Stimulated activated CD8-positive, alpha-beta memory T cell treated with anti-CD3 and anti-CD28 coated beads, Interleukin-7, amount 100 ng/mL, for 48 hours (primary cell): ENCODE results near the gene CHRNA7.
"Not testable (repeated sequence)": the region's sequence is repeated elsewhere in the genome, so short reads cannot be mapped to it uniquely, and the experiment has no call there.

Experiments used
- DNase-seq, 2 donors: peaks; one replicate each; pipeline ENCODE4 v3.0.0-alpha.2; 2020; ENCODE audit warnings: low read depth in 1 of 2; ENCODE audit errors: extremely low read depth in 1 of 2

CHRNA7 gene

DNA sequence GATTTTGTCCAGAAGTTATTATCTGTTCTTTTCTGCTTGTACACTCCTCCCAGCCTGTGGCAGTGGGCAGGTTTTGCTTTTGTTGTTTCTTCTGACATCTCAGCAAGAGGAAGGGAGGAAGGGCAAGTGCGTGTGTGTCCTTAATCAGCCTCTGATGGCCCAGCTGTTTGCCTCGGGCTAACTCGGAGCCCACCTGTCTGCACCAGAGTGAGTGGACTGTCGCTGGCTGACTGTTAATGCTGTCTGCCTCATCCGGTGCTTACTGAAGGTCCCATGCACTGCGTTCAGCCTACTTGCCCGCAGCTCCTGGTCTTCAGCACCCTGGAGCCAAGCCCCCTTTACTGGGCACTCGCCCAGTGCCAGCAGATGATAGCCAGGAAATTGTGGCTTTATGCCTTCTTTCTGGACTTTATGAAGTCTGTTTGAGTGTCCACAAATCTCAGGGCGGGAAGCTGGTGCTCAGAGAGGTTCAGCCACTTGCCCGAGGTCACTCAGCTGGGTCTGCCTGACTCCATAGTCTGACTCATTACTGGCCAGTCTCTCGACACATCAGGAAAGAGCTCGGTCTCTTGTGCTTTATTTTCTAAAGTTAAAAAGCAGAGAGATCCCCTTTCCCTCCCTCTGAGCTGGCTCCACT lies 89.5 kb downstream of the CHRNA7 start:
- no peak for DNase-seq

DNA sequence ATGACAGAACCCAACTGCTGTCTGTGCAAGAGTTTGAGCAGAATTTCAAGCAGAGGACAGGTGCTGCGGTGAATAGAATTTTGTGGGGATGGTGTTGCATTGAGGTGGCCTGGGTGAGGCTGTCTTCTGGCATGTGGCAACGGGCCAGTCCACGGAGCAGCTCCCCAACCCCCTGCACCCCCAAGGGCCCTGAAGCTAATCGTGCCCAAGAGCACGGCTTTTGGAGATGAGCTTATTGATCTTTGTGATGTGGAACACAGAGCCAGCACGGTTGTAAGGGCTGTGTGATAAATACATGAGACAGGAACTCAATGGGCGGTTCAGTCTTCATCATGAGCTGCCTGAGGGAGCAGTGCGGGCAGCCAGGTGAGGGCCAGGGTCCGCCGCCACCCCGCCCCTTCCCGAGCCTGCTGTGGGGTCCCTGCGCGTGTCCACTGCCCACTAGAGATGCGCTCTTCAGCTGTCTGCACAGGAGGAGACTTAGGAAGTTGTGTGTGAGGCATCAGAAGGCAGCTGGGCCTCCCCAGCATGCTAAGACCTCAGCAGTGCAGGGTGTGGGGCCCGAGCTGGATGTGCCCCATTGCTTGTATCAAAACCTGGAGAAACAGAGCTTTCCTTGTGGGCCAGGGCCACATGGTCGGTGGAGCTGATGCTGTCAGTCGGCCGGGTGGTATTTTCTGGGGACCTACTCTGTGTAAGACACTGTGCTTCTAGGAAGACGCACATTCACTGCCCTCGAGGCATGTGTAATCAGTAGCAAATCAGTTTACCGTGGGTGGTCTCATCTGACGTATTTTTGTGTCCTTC lies 90.5 kb downstream of the CHRNA7 start:
- no peak for DNase-seq

DNA sequence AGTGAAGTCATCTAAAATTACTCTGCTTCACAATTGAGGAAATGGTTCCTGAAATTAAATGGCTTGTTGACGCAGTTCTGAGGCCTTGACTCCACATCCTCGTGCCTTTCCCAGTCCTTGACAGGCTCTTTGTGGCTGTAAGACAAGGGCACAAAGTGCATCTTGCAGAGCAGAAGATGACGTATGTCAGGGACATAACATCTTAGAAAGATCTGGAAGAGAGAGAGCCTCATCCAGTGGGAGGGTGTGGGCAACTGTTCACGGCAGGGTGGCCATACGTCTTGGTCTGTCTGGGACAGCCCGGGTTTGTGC lies 91.0 kb downstream of the CHRNA7 start:
- DNase-seq, result no peak

DNA sequence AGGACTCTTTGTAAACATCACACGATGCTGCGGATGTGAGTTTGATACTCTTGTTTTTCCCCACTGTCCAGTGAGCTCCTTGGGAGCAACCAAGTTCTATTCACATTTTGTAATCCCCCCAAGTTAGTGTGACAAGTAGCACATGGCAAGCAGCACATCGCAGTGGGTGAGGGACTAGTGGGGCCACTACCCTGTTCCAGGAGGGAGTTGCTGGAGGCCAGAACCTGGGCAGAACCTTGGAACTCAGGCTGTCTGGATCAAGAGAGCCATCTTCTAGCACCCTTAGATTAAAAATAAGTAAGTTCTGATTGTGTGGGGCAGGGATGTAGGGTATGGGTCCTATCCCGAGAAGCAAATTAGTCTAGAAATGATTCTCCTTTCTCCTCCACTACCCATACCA lies 91.7 kb downstream of the CHRNA7 start:
- no peak for DNase-seq

DNA sequence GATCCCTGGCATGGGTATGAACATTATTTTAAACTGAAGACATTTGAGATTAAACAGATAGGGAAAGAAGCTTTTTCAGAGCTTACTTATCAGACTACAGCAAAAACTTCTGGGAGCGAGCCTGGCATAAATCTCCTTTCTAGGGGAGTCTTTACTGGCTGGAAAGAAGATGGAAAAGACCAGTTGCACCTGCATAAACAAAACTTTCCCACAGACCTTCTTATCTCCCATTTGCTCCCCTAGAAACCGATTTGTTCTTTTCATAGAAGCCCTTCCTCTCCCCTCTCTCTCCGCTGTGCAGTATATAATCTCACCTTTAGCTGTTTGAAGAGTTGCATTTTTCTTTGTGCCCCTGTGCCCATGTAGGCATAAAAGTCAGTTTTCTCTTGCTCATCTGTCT lies 93.2 kb downstream of the CHRNA7 start:
- no peak for DNase-seq

DNA sequence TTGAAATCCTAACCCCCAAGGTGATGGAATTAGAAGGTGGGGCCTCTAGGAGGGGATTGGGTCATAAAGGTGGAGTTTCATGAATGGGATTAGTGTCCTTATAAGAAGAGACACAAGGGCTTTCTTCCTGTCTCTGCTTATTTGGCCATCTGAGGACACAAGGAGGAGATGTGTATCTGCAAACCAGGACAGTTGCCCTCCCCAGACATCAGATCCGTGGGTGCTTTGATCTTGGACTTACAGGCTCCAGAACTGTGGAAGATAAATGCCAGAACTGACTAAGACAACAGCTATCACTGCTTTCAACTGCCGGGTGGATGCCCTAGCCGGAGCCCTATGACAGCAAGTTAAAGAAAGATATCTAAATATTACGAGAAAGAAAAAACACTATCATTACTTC lies 94.4 kb downstream of the CHRNA7 start:
- no peak for DNase-seq

DNA sequence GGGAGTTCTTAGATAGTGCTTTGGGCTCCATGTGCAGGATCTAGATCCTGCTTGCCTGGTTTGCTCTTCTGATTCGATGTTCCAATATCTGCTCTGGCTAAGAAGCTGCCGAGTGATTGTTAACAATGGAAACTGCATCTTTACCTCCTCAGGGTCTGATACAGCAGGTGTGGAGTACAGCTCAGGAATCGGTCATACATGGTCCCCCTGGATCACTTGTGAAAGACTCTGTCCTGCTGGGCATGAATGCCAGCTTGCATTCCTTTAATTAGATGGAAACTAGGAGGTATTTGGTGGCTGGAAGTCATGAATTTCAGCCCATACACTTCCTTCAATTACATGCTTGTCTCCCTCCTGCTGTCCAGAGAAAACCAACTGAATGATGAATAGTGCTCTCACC lies 95.3 kb downstream of the CHRNA7 start:
- no peak for DNase-seq

DNA sequence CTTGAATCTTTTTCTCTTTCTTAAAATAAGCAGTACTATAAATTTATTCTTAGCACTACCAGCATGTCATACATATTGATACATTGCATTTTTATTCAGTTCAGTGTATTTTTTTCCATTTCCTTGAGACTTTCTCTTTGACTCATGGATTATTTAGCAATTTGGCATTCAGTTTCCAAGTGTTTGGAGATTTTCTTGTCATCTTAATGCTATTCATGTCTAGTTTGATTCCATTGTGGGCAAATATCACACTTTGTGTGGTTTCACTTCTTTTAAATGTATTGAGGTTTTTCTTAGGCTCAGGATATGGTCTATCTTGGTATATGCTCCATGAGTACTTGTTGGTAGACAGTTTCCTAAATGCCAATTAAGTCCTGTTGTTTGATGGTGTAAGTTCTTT lies 99.5 kb downstream of the CHRNA7 start:
- no peak for DNase-seq

DNA sequence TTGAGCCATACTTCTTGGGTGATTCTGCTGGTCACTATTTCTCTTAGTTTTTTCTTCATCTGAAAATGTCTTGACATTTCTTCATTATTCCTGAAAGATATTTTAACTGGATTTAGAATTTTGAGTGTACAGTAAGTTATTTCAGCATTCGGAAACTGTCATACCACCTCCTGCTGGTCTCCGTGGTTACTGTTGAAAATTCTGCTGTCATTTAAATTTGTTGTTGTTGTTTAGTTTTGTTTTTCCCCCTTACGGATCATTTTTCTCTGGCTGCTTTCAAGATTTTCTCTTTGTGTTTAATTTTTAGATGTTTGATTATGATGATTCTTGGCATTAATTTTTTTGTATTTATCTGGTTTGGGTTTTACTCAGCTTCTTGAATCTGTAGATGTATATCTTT lies 100.5 kb downstream of the CHRNA7 start:
- DNase-seq, result no peak

DNA sequence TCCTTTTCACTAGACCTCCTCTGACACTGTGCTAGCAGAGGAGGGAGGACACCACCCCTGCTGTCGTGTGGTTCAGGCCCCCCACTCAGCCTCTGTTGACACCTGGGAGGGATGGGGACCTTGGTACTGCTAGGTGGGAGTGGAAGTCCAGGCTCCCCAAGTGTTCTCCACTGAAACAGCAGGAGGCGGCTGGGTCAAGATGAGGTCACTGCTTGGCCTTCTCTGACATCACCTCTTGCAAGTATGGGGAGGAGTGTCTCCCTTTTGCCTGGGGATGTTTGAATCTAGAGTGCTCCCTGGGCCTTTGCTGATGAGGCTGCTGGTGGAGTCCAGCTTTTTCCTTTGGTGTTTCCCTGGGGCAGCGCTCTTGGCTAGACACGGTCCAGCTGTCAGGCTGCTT lies 101.5 kb downstream of the CHRNA7 start:
- no peak for DNase-seq

DNA sequence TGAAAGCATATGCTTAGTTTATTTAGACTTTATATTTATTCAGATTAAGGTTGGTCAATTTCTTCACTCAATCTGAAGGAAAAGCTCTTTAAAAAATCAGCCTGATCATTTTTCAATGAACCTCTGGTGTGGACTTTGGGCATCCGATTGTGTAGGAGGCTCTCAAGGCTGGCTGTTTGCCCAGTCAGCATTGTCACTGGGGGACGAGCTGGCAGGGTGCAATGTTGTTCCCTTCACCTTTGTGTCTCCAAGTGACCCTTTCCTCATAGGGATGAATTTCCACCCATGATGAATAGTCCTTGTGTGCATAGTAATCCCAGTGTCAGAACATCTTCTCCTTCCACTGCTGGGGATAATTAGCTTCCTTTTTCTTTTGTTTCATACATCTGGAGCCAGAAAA lies 102.5 kb downstream of the CHRNA7 start:
- no peak for DNase-seq

DNA sequence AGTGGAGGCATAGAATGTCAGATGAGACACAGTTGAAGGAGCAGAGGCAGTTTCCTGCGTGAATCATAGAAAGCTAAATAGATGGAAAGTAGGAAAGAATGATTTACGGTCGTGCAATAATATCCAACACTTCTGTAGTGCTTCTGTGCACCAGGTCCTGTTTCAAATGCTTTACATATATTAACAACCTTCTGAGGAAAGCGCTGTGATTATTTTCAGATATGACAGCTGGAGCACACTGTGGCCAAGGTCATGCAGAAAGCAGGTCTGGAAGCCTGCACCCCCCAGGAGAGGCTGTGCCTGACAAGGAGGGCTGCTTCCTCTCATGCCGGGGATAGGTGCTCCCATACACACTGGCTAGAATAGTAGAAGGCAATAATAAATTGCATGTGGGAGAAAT lies 104.5 kb downstream of the CHRNA7 start:
- no peak for DNase-seq

DNA sequence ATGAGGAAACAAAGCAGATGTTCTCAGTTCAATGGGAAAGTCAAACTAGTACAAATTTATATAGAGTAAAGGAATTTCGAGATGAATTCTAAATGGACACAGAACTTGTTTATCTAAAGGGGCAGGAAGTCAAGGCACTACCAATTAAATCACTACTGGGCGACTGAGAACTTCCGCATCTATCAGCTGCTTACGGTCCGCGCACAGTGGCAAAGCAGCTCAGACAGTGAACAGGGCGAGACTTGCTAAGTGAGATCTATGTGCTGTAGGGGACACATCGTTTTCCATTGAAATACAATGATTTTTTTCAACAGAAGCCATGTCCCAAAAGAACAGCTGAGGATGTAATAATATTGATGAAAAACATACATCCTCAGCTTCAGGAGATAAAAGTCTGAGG lies 105.0 kb downstream of the CHRNA7 start:
- no peak for DNase-seq

DNA sequence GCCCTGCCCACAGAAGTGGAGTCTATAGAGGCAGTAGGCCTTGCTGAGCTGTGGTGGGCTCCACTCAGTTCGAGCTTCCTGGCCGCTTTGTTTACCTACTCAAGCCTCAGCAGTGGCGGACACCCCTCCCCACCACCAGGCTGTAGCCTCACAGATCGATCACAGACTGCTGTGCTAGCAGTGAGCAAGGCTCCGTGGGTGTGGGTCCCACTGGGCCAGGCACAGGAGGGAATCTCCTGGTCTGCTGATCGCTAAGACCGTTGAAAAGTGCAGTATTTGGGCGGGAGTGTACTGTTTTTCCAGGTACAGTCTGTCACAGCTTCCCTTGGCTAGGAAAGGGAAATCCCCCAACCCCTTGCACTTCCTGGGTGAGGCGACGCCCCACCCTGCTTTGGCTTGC lies 115.2 kb downstream of the CHRNA7 start:
- DNase-seq, result not testable (repeated sequence)

DNA sequence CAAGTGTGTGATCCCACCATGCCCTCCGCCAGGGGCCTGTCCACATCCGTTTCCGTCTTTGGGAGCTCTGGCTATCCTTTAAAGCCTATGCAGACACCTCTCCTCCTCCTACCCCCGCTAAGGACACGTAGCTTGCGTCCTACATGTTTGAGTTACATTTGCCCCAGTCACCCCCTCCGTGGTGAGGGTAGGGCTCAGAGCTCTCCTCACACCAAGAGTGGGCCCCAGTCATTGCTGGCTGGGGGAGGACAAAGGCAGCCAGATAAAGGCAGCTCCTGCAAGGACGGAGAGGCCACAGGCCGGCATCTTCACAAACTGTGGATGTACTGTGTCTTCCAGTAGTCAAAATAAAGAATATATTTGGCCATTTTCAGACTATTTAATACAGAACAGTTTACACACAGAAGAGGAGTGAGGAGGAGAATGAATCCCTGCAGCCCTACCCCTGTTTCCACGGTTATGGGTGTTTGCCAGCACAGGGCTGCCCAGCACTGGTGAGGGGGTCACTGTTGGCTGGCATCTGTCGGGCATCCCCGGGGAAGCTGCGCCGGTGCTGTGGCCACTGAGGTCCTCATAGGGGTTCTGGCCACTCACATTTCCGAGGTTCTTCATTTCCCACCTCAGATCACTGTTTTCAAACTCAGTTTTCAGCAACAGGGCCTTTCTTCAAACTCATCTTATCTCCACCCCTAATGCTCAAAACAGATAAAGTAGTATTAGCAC lies 118.7 kb downstream of the CHRNA7 start:
- DNase-seq, result no peak

DNA sequence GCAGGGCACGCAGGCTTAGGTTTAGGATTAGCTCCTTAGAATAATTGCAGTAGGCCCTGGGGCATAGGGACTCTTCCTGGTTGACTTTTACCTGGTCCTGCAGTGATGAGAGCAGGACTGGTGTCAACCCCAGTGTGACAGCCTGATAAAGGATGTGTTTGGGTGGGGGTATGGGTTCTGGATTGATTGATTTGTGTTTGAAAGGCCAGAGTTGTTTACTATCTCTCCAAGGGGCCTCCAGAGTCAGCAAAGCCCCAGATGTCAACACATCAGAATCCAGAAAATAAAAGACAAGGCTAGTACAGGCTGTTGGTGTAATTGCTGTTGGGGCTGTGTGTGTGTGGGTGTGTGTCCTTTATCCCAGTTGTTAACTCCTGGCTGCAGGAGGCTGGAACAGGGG lies 122.3 kb downstream of the CHRNA7 start:
- DNase-seq, result no peak

DNA sequence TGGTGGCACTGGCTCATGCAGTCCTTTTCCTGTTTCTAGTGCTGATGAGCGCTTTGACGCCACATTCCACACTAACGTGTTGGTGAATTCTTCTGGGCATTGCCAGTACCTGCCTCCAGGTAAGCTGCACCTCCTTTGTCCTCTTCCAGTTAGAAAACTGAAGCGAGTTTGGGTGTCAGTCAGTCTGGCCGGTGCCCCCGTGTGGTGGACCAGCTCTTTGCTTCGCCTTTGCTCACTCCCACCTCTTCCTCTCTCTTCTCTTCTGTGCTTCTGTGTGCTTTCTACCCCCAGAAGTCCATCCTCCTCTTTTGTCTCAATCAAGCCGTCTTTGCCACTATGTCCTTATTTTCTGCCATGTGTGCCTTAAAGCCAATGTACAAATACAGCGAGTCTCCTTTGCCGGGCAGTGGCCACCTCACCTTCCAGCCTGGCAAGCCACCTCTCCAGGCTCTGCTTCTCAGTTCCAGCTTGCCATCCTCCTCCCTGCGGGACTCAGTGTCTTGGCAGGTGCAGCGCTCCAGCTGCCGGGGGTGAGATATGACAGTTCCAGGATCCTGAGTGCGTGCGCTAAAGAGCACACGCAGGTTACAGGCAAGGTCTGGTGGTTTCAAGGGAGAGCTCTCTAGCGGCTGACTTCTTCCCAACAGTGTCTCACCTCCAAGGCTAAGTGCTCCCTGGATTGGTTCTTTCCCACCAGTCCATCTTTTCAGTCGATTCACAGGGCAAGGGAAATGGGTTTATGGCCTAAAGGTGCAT lies 123.7 kb downstream of the CHRNA7 start:
- DNase-seq, result not testable (repeated sequence)

DNA sequence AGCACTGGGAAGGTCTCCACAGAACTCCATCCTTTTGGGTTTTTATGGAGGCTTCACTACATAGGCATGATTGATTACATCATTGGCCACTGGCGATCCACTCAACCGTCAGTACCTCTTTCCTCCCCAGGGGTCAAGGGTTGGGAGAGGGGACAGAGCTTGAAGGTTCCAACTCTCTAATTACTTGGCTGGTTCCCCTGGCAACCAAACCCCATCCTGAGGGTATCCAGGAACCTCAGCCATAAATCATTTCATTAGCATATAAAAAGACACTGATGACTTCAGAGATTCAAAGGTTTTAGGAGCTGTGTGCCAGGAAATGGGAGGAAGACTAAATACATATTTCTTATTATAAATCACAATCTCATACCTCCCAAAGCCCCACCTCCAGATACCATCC lies 131.8 kb downstream of the CHRNA7 start:
- DNase-seq, result not testable (repeated sequence)

DNA sequence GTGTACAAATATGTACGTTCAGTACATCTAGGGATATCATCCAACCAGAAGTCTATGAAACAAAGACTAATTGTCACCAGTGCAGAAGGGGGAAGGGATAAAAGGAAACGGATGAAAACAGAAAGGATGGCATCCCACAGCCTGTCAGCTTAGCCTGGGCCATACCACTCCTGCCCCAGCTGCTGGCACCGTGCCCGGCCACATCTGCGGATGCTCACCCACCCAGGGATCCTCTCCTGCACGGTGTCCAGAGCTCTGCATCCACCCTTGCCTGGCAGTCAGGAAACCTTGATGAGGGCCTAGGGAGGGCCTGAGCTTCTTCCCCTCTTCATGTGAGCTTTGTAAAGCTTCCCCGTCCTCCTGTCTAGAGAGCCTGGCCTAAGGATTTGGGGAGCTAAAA lies 133.8 kb downstream of the CHRNA7 start:
- DNase-seq, result not testable (repeated sequence)

DNA sequence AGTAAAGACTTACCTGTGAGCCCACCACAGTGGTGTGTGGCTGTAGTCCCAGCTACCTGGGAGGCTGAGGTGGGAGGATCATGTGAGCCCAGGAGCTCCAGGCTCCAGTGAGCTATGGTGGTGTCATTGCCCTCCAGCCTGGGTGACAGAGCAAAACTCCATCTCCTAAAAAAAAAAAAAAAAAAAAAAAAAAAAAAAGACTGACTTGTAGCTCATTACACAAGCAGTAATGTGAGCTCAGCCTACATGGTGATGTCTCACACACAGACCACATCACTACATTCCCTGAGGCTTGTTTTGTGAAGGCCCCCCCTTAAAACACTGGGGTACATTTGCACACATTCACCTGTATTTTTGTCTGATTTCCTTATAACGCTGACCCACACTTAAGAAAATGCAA lies 134.4 kb downstream of the CHRNA7 start:
- DNase-seq, result not testable (repeated sequence)

DNA sequence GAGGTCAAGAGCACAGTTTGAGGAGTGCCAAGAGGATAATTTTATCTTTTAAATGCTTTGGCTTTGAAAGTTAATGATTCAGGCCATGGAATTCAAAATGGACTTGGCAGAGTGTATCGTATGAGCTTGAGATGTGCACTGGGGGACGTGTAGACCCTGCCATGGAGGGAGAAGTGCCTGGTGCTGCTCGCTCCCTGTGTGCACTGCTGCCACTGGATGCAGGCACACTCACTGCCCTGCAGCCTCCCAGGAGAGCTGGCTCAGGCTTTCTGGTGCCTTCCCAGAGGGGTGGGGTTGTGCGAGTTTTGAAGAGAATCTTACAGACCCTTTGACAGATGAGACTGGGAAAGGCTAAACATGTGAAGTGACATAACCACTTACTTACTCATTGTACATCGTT lies 135.5 kb downstream of the CHRNA7 start:
- DNase-seq, result not testable (repeated sequence)
